Activated CD4-positive, alpha-beta T cell treated with anti-CD3 and anti-CD28 coated beads, Interleukin-2, amount 50 U/mL, for 1 hour (primary cell): Measurements from ENCODE around the gene PCDHB9.
"Not testable (repeated sequence)": the region's sequence is repeated elsewhere in the genome, so short reads cannot be mapped to it uniquely, and the experiment has no call there.

Source experiments
- DNase-seq: peaks from one replicate; pipeline ENCODE4 v3.0.0-alpha.2; 2020

Gene PCDHB9

GRCh38 chr5:141186897-141187512 lies at the start of gene PCDHB9:
PCDHB9 (plus strand) TSS chr5:141187161; CDS start chr5:141187319, 158 bp downstream.
- DNase-seq = peak; percentile 27

GRCh38 chr5:141137346-141137745 lies 49.6 kb upstream of the PCDHB9 start:
- DNase-seq = not testable (repeated sequence)

GRCh38 chr5:141149812-141150211 lies 37.1 kb upstream of the PCDHB9 start, which contains the start of gene PCDHB6:
PCDHB6 (plus strand) TSS chr5:141150057; CDS start chr5:141150258, 201 bp downstream.
- no peak for DNase-seq

DNA sequence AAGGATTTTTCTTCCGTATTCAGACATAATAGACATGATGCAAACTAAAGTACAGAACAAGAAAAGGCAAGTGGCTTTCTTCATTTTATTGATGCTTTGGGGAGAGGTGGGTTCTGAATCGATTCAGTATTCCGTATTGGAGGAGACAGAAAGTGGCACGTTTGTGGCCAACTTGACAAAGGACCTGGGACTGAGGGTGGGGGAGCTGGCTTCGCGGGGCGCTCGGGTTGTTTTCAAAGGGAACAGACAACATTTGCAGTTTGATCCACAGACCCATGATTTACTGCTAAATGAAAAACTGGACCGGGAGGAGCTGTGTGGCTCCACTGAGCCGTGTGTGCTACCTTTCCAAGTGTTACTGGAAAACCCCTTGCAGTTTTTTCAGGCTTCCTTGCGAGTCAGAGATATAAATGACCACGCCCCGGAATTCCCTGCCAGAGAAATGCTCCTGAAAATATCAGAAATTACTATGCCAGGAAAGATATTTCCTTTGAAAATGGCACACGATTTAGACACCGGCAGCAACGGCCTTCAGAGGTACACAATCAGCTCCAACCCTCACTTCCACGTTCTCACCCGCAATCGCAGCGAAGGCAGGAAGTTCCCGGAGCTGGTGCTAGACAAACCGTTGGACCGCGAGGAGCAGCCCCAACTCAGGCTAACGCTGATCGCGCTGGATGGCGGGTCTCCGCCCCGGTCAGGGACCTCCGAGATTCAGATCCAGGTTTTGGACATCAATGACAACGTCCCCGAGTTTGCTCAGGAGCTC lies 36.6 kb upstream of the PCDHB9 start:
- DNase-seq = no peak

- no peak for DNase-seq
These were observed 36.0 kb upstream of the PCDHB9 start for GRCh38 chr5:141150993-141151325.

DNA sequence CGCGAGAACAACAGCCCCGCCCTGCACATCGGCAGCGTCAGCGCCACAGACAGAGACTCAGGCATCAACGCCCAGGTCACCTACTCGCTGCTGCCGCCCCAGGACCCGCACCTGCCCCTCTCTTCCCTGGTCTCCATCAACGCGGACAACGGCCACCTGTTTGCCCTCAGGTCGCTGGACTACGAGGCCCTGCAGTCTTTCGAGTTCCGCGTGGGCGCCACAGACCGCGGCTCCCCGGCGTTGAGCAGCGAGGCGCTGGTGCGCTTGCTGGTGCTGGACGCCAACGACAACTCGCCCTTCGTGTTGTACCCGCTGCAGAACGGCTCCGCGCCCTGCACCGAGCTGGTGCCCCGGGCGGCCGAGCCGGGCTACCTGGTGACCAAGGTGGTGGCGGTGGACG lies 35.3 kb upstream of the PCDHB9 start:
- DNase-seq = not testable (repeated sequence)

GRCh38 chr5:141152096-141152495 lies 34.9 kb upstream of the PCDHB9 start:
- DNase-seq = not testable (repeated sequence)

- DNase-seq = no peak
These were observed 31.2 kb upstream of the PCDHB9 start for GRCh38 chr5:141155540-141156374.

DNA sequence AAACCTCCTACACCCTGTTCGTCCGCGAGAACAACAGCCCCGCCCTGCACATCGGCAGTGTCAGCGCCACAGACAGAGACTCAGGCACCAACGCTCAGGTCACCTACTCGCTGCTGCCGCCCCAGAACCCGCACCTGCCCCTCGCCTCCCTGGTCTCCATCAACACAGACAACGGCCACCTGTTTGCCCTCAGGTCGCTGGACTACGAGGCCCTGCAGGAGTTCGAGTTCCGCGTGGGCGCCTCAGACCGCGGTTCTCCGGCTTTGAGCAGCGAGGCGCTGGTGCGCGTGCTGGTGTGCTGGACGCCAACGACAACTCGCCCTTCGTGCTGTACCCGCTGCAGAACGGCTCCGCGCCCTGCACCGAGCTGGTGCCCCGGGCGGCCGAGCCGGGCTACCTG lies 29.6 kb upstream of the PCDHB9 start:
- DNase-seq = not testable (repeated sequence)

DNA sequence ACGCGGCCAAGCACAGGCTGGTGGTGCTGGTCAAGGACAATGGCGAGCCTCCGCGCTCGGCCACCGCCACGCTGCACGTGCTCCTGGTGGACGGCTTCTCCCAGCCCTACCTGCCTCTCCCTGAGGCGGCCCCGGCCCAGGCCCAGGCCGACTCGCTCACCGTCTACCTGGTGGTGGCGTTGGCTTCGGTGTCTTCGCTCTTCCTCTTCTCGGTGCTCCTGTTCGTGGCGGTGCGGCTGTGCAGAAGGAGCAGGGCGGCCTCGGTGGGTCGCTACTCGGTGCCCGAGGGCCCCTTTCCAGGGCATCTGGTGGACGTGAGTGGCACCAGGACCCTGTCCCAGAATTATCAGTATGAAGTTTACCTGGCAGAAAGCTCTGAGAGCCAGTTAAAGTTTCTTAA lies 29.1 kb upstream of the PCDHB9 start:
- DNase-seq = not testable (repeated sequence)

DNA sequence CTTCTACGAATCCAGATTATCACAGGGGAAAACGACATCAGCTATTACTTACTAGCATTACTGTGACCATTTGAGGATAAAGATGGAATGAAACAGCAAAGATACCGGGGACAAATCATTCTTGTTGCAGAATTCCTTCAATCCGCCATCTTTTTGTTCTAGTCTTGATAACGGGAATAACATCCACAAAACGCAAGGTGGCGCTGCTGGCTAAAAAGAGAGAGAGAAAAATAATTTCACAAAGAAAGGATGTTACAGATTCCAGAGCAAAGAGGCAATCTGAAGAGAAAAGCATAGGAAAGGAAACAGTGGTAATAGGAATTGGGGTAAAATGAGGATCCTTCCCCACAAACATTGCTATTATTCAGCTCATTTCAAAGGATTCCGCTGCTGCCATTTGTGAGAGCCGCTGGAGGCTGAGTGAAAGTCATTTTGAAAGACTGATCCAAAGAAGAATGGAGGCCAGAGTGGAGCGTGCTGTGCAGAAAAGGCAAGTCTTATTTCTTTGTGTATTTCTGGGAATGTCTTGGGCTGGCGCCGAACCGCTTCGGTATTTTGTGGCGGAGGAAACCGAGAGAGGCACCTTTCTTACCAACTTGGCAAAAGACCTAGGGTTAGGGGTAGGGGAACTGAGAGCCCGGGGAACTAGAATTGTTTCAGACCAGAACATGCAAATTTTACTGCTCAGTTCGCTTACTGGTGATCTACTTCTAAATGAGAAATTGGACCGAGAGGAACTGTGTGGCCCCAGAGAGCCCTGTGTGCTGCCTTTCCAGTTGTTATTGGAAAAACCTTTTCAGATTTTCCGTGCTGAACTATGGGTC lies 14.4 kb upstream of the PCDHB9 start, which contains the start of gene PCDHB7:
TSS of gene PCDHB7 (plus strand) at position 264 of the 824 bp plus-strand sequence. CDS start at position 456, 192 bp downstream.
- peak; percentile 14 for DNase-seq

DNA sequence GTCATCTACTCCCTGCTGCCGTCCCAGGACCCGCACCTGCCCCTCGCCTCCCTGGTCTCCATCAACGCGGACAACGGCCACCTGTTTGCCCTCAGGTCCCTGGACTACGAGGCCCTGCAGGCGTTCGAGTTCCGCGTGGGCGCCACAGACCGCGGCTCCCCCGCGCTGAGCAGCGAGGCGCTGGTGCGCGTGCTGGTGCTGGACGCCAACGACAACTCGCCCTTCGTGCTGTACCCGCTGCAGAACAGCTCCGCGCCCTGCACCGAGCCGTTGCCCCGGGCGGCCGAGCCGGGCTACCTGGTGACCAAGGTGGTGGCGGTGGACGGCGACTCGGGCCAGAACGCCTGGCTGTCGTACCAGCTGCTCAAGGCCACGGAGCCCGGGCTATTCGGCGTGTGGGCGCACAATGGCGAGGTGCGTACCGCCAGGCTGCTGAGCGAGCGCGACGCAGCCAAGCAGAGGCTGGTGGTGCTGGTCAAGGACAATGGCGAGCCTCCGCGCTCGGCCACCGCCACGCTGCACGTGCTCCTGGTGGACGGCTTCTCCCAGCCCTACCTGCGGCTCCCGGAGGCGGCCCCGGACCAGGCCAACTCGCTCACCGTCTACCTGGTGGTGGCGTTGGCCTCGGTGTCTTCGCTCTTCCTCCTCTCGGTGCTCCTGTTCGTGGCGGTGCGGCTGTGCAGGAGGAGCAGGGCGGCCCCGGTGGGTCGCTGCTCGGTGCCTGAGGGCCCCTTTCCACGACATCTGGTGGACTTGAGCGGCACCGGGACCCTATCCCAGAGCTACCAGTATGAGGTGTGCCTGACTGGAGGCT lies 12.5 kb upstream of the PCDHB9 start:
- not testable (repeated sequence) for DNase-seq

DNA sequence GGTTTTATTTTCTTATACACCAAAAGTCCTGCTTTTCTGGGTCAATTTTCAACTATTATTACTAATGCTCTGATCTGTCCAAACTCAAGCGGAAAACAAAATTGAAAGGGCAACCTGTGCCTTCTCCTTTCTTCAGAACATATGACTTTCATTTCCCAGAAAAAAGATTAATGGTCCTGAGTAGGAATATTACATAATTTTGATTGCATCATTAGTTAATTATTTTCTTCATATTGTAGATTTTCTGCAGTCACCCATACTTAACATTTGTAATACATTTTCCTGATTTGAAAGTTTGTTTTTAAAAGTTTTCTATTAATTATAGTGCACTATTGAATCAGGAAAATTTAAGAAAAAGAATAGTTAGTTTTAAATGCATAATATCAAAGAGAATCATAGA lies 11.0 kb upstream of the PCDHB9 start:
- DNase-seq = no peak

GRCh38 chr5:141177577-141178191 lies 9.3 kb upstream of the PCDHB9 start, which contains the start of gene PCDHB8:
PCDHB8 (plus strand) TSS chr5:141177790; CDS start chr5:141178035, 245 bp downstream.
- DNase-seq = not testable (repeated sequence)

DNA sequence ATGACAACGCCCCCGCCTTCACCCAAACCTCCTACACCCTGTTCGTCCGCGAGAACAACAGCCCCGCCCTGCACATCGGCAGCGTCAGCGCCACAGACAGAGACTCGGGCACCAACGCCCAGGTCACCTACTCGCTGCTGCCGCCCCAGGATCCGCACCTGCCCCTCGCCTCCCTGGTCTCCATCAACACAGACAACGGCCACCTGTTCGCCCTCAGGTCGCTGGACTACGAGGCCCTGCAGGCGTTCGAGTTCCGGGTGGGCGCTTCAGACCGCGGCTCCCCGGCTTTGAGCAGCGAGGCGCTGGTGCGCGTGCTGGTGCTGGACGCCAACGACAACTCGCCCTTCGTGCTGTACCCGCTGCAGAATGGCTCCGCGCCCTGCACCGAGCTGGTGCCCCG lies 7.6 kb upstream of the PCDHB9 start:
- not testable (repeated sequence) for DNase-seq

DNA sequence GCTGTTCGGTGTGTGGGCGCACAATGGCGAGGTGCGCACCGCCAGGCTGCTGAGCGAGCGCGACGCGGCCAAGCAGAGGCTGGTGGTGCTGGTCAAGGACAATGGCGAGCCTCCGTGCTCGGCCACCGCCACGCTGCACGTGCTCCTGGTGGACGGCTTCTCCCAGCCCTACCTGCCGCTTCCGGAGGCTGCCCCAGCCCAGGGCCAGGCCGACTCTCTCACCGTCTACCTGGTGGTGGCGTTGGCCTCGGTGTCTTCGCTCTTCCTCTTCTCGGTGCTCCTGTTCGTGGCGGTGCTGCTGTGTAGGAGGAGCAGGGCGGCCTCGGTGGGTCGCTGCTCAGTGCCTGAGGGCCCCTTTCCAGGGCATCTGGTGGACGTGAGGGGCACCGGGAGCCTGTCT lies 7.1 kb upstream of the PCDHB9 start:
- not testable (repeated sequence) for DNase-seq

DNA sequence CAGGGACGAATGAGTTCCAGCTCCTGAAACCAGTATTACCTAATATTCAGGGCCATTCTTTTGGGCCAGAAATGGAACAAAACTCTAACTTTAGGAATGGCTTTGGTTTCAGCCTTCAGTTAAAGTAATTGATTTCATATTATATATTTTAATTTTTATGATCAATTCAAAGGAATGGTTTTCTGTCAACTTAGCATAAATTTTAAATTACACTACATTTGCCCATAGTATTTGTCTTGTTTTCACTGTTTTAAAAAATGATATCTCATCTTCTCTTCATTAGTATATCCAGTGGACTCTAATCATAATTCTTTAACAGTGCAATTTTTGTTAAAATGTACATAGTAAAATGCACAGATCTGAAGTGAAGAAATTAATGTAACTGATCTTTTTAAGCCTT lies 6.6 kb upstream of the PCDHB9 start:
- DNase-seq = no peak

- no peak for DNase-seq
These were observed 4.7 kb upstream of the PCDHB9 start, which contains the start of gene PCDHB16 for GRCh38 chr5:141182248-141182647. PCDHB16 (plus strand) TSS chr5:141182387; CDS start chr5:141182560, 173 bp downstream.

- DNase-seq = not testable (repeated sequence)
These were observed 2.7 kb upstream of the PCDHB9 start for GRCh38 chr5:141184117-141184855.

GRCh38 chr5:141188682-141189081 lies 1.7 kb downstream of the PCDHB9 start:
- DNase-seq = not testable (repeated sequence)
